Keratinocyte (primary cell): Measurements from ENCODE around the gene TTC16.
"Not testable (repeated sequence)": the region's sequence is repeated elsewhere in the genome, so short reads cannot be mapped to it uniquely, and the experiment has no call there.

Source experiments
- EZH2 ChIP-seq: IDR thresholded peaks from one replicate; pipeline ENCODE4 v1.6.1; 2012; ENCODE audit warnings: inconsistent platforms, mild to moderate bottlenecking, low read length, moderate library complexity
- TF ChIP-seq, protein P1 (sequence below), 3 experiments: IDR thresholded peaks in 1 of 3; conservative IDR thresholded peaks in 1 of 3; optimal IDR thresholded peaks in 1 of 3; 2 replicates in 2 of 3; 3 replicates in 1 of 3; pipeline versions ENCODE3 to v1.5.1; 2011; ENCODE audit warnings: low read length in 3 of 3, mild to moderate bottlenecking in 3 of 3, moderate library complexity in 2 of 3, control low read depth in 1 of 3, inconsistent platforms in 1 of 3; ENCODE audit not compliant: insufficient read depth in 2 of 3; ENCODE audit errors: extremely low read depth in 1 of 3

DNA sequence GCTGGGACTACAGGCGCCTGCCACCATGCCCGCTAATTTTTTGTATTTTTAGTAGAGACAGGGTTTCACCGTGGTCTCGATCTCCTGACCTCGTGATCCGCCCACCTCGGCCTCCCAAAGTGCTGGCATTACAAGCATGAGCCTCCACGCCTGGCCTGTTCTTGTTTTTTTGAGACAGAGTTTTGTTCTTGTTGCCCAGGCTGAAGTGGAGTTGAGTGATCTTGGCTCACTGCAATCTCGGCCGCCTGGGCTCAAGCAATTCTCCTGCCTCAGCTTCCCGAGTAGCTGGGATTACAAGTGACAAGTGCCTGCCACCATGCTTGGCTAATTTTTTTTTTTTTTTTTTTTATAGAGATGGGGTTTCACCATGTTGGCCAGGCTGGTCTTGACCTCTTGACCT is 40.9 kb downstream of the TTC16 start:
- TF ChIP-seq, protein P1, sequence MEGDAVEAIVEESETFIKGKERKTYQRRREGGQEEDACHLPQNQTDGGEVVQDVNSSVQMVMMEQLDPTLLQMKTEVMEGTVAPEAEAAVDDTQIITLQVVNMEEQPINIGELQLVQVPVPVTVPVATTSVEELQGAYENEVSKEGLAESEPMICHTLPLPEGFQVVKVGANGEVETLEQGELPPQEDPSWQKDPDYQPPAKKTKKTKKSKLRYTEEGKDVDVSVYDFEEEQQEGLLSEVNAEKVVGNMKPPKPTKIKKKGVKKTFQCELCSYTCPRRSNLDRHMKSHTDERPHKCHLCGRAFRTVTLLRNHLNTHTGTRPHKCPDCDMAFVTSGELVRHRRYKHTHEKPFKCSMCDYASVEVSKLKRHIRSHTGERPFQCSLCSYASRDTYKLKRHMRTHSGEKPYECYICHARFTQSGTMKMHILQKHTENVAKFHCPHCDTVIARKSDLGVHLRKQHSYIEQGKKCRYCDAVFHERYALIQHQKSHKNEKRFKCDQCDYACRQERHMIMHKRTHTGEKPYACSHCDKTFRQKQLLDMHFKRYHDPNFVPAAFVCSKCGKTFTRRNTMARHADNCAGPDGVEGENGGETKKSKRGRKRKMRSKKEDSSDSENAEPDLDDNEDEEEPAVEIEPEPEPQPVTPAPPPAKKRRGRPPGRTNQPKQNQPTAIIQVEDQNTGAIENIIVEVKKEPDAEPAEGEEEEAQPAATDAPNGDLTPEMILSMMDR (optimal IDR thresholded peaks at IDR 0.05 in 1 of 3, IDR thresholded peaks at IDR 0.05 in 1 of 3, conservative IDR thresholded peaks at IDR 0.05 in 1 of 3; ENCODE audit: extremely low read depth in 1 of 3, insufficient read depth in 2 of 3, low read length in 3 of 3), result not testable (repeated sequence)
- TF ChIP-seq EZH2, result not testable (repeated sequence)
